ENCODE data around the gene CEP55. TPM values are rescaled to one million over a fixed set of nuclear protein-coding genes. Genes with fewer than 3 reads are reported as not detected.
A peak's percentile ranks its signal among the peaks of the same experiment; 100 is the strongest.
"Not testable (repeated sequence)": the region's sequence is repeated elsewhere in the genome, so short reads cannot be mapped to it uniquely, and the experiment has no call there.

CEP55 gene
- total RNA-seq, 1 donor, result 36.9 TPM

DNA sequence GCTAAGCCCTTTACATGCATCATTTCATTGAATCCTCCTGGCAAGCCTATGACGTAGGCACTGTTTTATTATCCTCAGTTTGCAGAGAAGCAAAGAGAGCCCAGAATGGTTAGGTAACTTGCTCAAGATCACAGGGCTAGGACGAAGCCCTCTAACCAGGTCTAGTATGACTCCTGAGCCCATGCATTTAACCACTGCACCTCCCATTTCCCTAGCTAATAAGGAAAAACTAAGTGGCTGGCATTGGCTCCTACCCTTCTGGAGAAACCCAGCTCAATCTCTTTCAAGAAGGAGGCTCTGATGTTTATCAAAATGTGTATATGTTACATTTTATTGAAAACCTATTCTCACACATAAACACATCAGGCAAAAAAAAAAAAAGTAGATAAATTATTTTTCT is 34.0 kb upstream of the CEP55 start:
- DNase-seq (ENCODE audit: low read depth), result no peak
- no peak overlapping the region for H3K4me3 ChIP-seq (ENCODE audit: low read depth, low read length)
- TF ChIP-seq, protein P1, sequence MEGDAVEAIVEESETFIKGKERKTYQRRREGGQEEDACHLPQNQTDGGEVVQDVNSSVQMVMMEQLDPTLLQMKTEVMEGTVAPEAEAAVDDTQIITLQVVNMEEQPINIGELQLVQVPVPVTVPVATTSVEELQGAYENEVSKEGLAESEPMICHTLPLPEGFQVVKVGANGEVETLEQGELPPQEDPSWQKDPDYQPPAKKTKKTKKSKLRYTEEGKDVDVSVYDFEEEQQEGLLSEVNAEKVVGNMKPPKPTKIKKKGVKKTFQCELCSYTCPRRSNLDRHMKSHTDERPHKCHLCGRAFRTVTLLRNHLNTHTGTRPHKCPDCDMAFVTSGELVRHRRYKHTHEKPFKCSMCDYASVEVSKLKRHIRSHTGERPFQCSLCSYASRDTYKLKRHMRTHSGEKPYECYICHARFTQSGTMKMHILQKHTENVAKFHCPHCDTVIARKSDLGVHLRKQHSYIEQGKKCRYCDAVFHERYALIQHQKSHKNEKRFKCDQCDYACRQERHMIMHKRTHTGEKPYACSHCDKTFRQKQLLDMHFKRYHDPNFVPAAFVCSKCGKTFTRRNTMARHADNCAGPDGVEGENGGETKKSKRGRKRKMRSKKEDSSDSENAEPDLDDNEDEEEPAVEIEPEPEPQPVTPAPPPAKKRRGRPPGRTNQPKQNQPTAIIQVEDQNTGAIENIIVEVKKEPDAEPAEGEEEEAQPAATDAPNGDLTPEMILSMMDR (IDR thresholded peaks at IDR 0.05; ENCODE audit: insufficient read depth, low read length), result no peak

DNA sequence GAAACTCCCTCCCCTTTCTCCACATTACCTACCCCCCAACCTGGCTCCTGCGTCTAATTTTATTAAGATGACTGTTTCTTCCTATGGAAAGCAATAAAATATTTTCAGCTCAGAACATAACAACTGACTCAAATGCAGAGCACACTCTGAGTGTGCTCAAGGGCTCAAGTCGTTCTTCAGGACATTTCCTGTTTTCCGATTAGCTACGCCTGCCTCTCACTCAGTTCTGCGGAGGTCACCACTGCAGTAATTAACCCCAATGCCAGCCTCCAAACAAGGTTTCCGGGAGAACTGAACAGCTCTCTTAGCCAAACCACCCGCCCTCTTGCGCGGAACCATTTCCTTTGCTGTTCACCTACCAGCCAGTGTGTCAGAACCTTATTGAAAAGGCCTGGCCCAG is 33.5 kb upstream of the CEP55 start:
- no peak overlapping the region for H3K4me3 ChIP-seq (ENCODE audit: low read depth, low read length)
- DNase-seq (ENCODE audit: low read depth), result peak; percentile 41
- TF ChIP-seq, protein P1 (IDR thresholded peaks at IDR 0.05; ENCODE audit: insufficient read depth, low read length), result no peak

DNA sequence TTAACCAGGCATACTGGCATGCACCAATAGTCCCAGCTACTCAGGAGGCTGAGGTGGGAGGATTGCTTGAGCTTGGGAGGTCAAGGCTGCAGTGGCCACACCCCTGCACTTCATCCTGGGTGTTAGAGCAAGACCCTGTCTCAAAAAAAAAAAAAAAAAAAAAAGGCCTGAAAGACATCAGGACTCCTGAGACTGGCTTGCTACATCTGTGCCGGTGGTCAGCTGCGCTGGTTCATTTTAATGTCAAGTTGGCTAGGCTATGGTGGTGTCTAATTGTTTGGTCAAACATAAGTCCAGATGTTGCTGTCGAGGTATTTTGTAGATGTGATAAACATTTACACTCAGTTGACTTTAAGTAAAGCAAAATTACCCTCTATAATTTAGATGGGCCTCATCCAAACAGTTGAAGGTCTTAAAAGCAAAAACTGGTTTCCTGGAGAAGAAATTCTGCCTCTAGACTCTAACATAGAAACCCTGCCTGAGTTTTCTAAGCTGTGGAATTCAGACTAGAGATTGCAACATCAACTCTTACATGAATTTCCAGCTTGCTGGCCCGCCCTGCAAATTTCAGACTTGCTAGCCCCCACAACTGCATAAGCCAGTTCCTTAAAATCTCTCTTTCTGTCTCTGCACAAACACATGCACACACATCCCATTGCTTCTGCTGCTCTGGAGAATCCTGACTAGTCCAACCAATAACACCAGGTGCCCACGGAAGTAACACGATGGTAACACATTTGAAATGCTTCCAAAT is 32.5 kb upstream of the CEP55 start:
- H3K4me3 ChIP-seq (ENCODE audit: low read depth, low read length), result no peak overlapping the region
- TF ChIP-seq, protein P1 (IDR thresholded peaks at IDR 0.05; ENCODE audit: insufficient read depth, low read length), result no peak
- peak; percentile 89 for DNase-seq (ENCODE audit: low read depth)

DNA sequence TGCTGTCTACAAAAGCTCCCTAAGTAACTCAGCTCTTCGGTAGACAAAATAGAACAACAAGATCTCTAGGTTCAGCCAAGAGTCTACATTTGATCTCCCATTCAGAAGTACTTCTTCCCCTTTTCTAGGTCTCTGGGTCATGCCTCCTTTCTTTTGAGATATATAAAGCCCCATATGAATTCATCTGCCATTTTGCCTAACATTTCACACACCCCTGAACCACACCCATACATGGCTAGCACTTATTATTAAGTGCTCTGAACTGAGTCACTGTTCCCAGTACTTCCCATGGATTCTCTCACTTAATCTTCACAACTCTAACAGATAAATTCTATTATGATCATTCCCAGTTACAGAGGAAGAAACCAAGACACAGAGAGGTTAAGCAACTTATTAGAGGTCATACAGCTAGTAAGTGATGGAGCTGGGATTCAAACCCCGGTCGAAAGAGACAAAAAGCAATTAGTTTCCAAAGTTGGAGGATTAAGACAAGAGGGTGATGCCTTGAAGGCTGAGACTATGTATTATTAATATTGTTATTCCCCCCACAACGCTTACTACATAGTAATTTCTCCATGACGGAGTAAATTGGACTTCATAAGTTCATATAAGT is 31.5 kb upstream of the CEP55 start:
- TF ChIP-seq, protein P1 (IDR thresholded peaks at IDR 0.05; ENCODE audit: insufficient read depth, low read length), result no peak
- peak; percentile 69 for DNase-seq (ENCODE audit: low read depth)
- H3K4me3 ChIP-seq (ENCODE audit: low read depth, low read length), result no peak overlapping the region

DNA sequence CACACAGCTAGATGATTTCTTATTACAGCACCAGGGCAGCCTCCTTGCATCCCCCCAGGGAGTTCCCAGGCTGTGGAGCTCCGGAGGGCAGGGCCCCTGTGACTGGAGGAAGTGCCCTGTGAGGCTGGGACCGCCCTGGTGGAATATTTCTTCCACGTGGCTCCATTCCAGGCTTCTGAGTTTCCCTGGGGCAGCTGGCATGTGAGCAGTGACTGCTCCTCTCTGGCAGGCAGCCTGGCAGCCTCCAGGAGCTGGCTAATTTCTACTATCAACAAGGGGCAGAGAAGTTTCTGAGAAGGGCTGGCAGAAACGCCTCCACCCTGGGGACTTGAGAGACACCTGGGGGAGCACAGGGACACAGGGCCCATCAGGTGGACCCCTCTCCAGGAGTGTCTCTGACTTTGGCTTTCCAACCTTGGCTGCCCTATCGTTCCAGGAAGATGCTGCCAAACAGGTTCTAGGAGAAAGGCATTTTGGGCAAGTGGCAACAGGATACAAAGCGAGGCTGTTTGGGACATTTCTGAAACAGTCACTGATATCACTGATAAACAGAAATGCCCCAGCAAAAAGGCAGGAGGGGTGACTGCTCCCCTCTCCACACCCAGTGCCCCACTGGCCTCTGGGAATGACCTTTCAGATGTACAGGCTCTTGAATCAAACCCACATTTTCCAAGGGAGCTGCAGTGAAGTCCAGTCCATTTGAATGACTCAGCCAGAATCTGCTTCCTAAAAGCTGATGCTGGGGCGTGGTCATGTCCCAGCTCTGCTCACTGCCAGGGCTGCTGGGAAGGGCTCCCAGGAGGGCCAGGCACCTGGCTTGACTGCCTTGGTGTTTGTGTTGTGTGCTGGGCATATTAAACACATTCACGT is 30.4 kb upstream of the CEP55 start:
- peak; percentile 92 for DNase-seq (ENCODE audit: low read depth)
- TF ChIP-seq, protein P1 (IDR thresholded peaks at IDR 0.05; ENCODE audit: insufficient read depth, low read length), result no peak
- no peak overlapping the region for H3K4me3 ChIP-seq (ENCODE audit: low read depth, low read length)

DNA sequence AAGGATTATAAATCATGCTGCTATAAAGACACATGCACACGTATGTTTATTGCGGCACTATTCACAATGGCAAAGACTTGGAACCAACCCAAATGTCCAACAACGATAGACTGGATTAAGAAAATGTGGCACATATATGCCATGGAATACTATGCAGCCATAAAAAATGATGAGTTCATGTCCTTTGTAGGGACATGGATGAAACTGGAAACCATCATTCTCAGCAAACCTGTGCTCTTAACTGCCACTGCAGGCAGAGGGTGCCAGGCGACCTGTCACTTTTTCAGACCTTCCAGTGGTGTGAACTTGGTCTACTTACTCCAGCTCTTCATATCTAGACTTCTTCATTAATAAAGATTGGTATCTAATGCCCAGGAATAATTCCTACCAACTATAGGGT is 28.8 kb upstream of the CEP55 start:
- H3K4me3 ChIP-seq (ENCODE audit: low read depth, low read length), result not testable (repeated sequence)

More for the DNA sequence above, 28.8 kb upstream of the CEP55 start:
- not testable (repeated sequence) for DNase-seq (ENCODE audit: low read depth)
